DMS53 (cell line): ENCODE measurements around the gene A4GALT.
"Not testable (repeated sequence)": the region's sequence is repeated elsewhere in the genome, so short reads cannot be mapped to it uniquely, and the experiment has no call there.

Experiments used
- DNase-seq: peaks from one replicate; lab custom pipeline; 2025; lab: John Stamatoyannopoulos, UW

The A4GALT gene

DNA sequence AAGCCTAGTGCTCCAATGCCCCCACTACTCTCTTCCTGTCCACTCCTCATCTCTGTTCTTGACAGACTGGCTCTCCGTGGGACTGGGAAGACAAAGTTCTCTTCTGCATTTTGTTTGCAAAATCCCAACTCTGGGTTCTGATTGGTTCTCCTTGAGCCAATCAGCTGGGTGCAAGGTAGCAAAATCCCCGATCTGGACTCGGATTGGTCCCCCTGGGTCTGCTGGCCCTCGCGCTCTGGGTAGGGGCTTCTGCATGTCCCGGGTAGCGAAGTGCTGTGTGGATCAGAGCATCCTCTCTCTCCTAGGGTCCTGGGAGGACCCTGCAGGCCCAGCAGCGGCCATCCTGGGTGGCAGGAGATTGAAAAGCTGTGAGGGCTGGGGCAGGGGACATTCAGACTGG is 22.3 kb upstream of the A4GALT start:
- DNase-seq = no peak

DNA sequence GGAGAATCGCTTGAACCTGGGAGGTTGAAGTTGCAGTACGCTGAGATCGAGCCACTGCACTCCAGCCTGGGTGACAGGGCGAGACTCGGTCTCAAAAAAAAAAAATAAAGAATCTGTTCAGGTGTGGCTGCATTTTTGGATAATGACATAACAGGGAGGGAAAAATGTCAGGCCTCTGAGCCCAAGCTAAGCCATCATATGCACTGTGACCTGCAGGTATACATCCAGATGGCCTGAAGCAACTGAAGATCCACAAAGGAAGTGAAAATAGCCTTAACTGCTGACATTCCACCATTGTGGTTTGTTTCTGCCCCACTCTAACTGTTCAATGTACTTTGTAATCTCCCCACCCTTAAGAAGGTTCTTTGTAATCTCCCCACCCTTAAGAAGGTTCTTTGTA is 19.6 kb upstream of the A4GALT start:
- DNase-seq = not testable (repeated sequence)

DNA sequence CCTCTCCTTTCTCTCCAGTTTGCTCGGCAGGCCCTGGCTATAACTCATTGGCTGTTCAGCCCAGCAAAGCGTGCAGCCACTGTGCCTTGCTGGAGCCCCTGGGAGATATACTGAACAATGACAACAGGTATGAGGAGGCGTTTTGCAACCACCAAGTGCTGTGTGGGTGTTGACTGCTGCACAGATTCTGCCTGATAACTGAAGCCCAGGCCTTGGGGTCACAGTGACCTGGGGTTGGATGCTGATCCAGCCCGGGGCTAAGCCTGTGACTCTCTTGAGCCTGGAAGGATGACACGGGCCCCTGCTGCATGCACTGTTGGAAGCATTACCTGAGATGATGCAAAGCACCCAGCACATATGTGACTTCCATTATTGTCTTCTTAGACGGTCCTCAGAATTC is 13.7 kb upstream of the A4GALT start:
- no peak for DNase-seq

DNA sequence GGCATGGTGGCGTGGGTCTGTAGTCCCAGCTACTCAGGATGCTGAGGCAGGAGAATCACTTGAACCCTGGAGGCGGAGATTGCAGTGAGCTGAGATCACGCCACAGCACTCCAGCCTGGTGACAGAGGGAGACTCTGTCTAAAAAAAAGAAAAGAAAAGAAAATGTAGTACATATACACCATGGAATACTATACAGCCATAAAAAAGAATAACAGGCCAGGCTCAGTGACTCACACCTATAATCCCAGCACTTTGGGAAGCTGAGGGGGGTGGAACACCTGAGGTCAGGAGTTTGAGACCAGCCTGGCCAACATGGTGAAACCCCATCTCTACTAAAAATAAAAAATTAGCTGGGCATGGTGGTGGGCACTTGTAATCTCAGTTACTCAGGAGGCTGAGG is 12.7 kb upstream of the A4GALT start:
- not testable (repeated sequence) for DNase-seq

DNA sequence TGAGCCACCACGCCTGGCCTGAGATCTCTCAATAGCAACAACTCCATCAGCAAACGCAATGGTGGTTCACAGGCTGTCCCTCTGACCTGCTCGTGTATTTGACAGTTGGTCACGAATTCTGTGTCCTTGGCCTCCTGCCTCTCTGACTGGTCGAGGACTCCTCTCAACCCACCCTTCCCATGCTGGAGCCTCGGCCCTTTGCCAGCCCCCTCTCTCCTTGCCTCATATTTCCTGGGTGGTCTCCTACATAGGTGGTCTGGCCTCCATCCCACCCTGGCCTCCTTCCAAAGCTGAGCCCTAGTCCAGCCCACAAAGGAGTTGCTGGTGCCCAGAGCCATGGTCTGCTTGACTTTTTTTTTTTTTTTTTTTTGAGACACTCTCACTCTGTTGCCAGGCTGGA is 11.4 kb upstream of the A4GALT start:
- no peak for DNase-seq

DNA sequence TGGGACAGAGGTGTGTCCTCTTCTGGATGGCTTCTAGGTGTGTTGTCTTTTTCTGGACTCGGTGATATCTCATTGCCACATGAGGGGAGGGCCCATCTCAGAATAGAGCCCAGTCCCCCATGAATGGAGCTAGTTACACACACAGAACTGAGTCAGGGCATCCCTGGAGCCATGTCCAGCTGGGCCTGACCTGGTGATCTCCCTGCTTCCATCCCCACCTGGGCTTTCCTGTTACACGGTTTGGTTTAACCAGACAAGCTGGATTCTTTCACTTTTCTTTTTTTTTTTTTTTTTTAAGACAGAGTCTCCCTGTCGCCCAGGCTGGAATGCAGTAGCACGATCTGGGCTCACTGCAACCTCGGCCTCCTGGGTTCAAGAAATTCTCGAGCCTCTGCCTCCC is 6.1 kb upstream of the A4GALT start:
- DNase-seq = no peak

DNA sequence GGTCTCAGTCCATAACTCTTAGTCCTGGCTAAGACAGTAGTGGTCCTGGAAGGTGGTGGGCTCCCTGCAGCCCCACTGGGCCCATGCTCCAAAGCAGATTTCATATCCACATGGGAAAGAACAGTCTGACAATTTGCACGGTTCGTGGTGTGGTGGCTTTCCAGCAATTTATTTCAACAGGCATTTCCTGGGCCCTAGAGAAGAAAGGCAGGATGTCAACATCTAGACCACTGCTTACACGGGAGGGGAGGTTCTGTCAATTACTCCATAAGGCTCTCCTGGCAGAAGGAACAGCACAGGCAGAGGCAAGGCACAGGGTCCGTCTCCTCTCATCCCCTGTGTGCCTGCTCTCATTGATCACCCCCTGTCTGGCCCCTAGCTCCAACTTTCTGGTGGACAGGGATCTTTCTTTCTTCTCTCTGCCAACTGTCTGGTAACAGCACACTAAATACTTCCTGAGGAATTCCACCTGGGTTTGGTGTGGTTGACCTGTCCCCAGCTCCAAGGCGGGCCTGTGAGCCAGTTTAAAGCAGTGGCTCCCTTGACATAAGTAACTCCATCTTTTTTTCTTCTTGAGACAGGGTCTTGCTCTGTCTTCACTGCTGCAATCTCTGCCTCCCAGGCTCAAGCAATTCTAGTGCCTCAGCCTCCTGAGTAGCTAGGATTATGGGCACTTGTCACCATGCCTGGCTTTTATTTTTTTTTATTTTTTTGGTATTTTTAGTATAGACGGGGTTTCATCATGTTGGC is 5.1 kb upstream of the A4GALT start:
- DNase-seq = no peak

DNA sequence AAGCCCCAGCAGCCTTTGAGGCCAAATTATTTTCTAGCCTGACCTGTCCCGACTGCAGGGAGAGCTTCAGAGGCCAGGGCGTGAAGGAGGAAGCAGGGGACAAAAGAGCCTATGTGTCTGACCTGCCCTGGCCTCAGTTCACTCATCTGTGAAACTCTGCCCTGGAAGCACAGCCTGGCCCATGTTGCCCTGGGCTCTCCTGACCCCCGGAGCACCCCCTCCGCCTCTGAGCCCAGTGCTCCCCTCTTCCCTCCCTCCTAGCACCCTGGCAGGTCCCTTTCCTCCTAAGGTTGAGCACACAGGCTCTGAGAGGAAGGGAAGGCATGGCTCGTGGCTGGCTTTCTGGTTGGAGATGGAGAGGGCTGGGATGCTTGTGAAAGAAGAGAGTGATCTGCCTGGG is 3.4 kb upstream of the A4GALT start:
- no peak for DNase-seq

DNA sequence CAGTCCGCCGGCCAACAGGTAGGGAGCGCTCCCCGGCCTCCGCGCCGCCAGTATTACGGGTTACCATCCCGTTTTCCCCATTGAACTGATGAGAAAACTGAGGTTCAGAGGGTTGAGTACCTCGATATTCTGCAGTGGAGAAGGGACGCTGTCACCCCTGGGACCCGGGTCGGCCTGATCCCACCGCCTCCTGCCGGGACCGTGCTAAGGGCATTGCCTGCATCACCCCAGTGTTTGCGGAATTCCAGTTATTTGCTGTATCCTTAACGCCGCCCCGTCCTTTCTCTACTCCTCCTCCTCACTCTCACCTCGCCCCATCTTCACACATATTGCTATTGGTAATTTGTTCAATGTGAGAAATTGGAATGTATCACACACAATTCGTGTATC is 370 bp upstream of the A4GALT start:
- DNase-seq = peak; percentile 33

DNA sequence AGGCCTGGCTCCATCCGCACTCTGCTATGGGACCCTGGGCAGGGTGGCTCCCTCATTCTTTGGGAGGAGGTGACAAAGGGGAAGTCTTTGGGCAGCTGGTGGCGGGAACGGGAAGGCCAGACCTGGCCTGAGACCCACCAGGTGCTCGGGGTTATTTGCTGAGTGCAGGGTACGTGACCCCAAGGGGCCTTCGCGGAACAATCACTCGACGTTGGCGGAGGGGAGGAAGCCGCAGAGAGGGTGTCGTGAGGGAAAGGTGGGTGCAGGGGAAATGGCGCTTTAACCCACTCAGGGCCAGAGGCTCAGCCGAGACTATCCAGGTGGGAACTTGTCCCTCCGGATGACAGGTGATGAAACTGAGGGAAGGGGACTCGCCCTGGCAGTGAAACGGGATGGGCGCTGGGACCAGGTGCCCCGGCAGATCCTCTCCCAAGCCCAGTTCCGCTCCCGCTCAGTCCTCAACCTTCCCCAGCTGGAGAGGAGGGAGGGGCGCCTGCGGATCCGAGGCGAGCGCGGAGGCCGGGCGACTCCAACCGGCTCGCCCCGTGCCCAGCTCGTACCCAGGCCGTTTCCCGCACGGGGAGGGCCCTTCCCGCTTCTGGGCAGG is 911 bp downstream of the A4GALT start:
- DNase-seq = peak; percentile 51

DNA sequence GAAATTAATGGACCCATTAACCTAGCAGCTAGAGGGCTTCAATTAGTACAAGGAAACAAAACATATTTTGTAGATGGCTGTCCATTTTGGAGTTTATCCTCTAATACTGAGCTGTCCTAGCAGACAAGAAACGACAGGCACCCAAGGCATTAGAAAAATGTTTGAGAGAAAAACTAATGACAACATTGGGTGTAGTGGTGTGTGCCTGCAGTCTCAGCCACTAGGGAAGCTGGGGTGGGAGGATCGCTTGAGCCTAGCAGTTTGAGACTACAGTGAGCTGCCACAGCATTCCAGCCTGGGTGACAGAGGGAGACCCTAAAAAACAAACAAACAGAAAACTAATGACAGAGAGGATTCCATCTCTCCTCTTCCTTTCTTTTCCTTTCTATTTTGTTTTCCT is 1.5 kb downstream of the A4GALT start:
- peak; percentile 10 for DNase-seq

DNA sequence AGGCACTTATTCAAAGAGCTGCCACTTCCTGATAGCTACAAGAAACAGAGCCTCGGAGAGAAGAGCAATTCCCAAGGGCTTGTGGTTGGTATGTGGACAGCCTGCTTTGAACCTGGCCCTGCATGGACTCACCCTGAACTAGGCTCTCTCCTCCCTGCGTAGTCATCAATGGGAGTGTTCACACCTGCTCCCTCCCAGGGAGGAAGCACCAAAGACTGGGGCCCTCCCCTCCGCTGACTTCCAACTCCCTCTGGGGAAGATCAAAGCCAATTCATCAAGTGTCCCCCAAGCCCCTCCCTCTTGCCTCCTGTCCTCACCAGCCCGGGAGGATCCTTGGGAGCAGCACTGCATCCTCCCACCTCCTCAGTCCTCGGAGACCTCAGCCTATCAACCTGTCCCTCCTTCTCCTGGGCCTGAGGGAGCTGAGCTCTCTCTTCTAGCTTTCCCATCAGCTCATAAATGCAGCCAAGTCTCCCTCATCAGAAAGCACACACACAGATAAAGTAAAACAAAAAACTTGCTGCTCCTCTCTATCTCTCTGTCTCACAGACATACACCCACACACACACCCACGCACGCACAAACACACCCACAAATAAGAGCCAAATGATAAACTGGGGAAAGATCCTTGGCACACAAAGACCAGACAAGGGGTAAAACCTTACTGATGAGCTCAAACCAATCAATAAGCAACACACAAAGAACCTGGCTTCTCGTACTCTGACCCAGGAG is 3.3 kb downstream of the A4GALT start:
- DNase-seq = peak; percentile 58

DNA sequence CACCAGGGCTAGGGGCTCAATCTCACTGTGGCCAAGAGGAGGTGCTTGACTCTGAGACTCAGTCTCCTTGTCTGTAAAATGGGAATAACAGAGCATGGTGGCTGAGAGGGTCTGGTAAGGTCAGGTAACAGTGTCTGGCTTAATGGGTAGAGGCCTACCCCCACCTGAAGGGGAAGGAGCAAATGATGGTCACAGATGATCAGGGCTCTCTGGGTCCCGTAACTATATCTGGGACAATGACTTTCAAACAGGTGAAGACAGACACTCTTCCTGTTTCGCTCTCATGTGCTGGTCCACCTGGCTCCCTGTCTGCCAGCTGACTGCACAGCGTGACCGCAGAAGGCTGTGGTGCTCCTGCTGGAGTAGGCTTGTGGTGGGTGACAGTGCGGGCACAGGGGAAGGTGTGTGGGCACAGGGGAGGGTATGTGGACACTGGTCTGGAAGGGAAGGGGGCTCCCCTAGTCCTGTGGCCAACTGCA is 4.0 kb downstream of the A4GALT start:
- peak; percentile 64 for DNase-seq

DNA sequence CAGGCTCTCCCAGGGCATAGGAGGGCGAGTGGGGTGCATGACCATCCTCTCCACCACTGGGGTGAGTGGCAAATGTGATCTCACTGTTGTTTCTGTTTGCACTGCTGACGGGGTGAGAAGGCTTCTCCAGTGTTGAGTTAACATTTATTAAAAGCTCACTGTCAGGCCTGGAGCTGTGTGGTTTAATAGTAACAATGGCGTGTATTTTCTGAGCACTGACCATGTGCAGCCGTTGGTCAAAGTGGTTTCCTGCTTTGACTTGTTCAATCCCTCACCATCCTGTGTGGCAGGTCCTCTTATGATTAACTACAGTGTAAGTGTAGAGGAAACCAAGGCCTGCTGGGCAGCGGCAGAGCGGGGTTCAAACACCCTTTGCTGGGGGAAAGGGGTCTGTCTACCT is 4.4 kb downstream of the A4GALT start:
- DNase-seq = peak; percentile 15

DNA sequence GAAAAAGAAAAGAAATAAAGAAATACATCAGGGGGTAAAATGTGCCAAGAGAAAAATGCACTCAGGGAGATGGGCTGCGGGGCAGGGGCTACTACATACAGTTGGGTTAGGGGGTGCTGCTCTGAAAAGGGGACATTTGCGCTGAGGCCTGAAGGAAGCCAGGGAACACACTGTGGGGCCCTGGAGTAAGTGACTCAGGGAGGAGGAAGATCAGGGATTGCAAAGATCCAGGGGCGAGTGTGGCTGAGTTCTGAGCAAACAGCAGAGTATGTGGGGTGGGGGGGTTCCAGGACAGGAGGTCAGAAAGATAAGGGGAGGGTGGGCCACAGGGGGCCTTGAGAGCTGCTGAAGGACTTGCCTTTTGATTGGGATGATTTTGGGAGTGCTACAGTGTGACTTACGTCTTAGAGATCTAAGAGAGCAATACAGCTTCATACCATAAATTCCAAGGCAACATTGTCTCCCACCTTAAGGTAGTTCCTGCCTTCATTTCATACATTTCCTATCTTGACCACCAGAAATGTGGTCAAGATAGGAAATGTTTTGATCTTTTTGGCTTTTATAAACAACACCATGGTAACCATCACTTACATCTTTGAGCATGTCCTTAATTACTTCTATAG is 5.8 kb downstream of the A4GALT start:
- no peak for DNase-seq

DNA sequence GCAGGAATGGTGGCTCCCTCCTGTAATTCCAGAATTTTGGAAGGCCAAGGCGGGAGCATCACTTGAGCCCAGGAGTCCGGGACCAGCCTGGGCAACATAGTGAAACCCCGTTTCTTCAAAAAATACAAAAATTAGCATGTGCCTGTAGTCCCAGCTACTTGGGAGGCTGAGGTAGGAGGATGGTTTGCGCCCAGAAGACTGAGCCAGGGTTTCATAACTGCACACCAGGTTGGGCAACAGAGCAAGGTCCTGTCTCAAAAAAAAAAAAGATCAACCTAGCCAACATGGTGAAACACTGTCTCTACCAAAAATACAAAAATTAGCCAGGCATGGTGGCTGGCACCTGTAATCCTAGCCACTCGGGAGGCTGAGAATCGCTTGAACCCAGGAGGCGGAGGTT is 6.4 kb downstream of the A4GALT start:
- no peak for DNase-seq

DNA sequence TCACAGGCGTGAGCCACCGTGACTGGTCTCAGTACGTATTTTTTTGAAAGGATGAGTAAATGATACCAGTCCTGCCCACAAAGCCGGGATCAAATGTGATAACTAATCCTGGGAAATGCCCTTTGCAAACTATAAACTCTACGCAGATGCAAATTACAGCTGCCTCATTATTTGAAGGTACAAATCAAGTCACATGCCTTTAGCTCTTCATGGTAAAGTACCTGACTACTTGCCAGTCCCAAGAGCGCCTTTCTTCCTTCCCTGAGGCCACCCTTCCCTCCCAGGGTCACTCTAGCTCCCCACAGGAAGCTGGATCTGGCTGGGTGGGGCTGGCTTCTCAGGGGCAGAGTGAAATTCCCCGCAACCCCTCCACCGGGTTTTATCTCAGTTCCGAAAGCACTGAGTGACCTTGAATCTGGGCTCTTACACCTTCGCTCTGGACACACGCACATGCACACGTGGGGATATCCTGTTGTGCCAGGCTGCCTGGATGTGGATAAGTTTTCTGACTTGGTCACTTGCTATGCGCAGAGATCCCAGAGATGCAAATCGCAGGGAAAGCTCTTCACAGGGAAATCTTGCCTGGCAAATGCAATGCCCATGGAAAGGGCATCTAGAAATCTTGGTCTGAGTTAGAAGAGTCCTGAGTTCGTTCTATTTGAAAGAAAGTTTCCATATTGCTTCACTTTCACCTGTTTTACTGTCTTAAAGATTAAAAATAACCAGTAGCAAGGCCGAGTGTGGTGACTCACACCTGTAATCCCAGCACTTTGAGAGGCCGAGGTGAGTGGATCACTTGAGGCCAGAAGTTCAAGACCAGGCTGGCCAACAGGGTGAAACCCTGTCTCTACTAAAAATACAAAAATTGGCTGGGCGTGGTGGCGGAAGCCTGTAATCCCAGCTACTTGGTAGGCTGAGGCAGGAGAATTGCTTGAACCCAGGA is 8.5 kb downstream of the A4GALT start:
- no peak for DNase-seq

DNA sequence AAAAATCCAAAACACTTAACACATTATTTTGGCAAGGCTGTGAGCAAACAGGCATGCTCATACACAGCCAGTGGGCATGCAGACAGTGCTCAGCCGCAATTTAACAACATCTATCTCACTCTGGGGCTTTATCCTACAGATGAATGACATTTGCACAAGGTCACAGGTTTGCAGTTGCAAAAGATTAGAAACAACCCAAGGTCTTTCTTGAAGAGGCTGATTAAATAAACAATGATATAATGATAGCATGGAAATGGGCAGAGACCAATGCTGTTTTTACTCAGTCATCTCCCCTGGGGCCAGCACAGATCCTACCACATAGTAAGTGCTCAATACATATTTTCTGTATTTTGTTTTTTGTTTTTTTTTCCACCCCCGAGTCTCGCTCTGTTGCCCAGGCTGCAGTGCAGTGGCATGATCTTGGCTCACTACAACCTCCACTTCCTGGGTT is 9.4 kb downstream of the A4GALT start:
- no peak for DNase-seq

DNA sequence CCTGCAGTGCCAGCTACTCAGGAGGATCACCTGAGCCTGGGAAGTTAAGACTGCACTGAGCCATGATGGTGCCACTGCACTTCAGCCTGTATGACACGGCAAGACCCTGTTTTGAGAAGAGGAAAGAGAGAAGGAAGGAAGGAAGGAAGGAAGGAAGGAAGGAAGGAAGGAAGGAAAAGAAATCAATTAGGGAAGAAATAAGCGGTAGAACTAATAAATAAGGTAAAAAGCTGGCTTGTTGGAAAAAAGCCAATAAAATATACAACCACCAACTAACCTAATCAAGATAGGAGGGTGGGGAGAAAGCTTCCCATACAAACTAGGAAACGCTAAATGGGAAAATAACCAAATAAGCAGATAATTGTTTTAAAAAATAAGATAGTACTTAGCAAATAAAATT is 12.3 kb downstream of the A4GALT start:
- DNase-seq = no peak

DNA sequence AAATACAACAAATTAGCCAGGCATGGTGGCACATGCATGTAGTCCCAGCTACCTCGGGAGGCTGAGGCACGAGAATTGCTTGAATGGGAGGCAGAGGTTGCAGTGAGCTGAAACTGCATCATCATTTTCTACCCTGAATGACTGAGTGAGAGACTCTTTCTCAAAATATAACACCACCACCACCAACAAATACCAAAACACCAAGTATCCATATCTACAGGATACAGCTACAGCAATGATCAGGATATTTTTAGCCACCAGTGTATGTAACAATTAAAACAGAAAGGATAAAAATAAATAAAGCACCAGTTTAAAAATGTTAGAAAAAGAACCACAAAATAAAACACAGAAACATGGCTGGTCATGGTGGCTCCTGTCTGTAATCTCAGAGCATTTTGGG is 13.2 kb downstream of the A4GALT start:
- no peak for DNase-seq

DNA sequence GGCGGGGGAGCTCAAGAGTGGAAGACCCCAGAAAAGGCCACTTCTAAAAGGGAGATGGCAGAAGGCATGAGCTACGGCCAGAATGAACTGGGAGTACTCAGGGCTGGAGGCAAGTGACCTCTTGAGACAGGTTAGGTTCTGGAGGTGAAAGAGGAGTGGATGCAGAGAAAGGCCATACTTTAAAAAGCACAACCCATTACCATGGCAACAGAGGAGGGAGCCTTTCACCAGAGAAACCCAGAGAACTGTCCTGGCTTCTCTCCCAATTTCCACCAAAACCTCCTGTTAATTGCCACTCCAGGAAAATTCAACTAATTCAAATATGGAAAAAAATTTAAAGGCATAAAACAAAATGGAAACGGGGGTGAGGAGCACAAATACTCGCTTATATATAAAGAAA is 15.8 kb downstream of the A4GALT start:
- no peak for DNase-seq

DNA sequence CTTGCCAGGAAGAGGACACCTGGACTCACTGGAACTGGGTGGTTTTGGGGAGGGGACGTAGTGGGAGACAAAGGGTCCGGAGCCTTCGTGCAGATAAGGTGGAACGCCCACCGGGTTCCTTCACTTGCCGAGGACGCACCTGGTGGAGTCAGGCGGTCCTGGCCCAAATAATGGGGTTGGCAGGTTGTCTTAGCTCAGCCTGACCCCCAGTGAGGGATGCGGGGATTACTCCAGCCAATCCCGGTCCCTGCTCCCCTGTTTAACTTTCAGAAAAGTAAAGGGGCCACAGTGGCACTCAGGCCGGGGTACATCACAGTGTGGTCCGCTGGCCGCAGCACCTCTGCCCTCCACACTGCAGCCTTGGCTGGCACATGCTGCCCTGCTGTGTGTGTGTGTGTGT is 18.0 kb downstream of the A4GALT start:
- no peak for DNase-seq
